Measurements from ENCODE around the gene PAQR4.

The PAQR4 gene

DNA sequence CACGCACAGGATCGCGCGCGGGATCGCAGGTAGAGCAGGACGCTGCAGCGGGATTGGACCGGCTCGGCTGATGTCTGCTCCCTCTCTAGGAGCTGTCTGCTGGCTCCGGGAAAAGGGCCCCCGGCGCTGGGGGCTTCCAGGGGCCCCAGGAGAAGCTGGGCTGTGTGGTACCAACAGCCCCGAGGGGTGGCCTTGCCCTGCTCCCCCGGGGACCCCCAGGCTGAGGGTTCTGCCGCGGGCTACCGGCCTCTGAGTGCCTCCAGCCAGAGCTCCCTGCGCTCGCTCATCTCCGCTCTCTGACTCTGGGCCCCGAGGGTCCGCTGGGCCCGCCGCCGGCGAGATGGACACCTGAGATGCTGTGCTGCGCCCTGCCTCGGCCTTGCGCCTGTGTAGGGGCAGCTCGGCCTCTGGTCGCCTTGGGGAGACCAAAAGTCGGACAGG, 1.4 kb upstream of the PAQR4 start:
- ATAC-seq = no peak
- H3K27me3 Mint-ChIP-seq = peaks cover 54% of the 10 kb centered on the region
- H3K9me3 Mint-ChIP-seq = no peaks in the 10 kb centered on the region
- peak overlapping the region; percentile 77 to 82 for H3K4me3 Mint-ChIP-seq
- no peak for DNase-seq
- H3K4me1 Mint-ChIP-seq = peaks cover 67% of the 10 kb centered on the region
- no peak overlapping the region for H3K27ac Mint-ChIP-seq

DNA sequence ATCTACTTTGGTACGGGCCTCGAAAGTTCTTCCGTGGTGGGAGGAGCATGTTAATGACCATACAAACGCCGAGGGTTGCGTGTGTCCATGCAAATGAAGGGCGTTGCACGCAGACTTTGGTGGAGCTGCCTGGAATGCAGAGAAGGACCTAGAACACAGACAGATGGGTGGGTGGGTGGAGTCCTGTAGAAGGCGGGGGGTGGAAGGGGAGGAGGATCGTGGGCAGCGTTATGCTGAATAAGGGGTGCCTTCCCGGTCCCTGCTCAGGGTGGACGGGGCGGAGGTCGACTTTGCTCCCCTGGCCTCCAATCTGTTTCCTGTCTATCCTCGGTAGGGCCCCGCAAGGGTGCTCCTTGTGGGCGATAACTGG, 795 bp upstream of the PAQR4 start:
- Mint-ChIP-seq H3K27ac (peak overlapping the region in 1 of 2 donors; percentile 91), H3K27me3 (peaks cover 49% of the 10 kb centered on the region)

DNA sequence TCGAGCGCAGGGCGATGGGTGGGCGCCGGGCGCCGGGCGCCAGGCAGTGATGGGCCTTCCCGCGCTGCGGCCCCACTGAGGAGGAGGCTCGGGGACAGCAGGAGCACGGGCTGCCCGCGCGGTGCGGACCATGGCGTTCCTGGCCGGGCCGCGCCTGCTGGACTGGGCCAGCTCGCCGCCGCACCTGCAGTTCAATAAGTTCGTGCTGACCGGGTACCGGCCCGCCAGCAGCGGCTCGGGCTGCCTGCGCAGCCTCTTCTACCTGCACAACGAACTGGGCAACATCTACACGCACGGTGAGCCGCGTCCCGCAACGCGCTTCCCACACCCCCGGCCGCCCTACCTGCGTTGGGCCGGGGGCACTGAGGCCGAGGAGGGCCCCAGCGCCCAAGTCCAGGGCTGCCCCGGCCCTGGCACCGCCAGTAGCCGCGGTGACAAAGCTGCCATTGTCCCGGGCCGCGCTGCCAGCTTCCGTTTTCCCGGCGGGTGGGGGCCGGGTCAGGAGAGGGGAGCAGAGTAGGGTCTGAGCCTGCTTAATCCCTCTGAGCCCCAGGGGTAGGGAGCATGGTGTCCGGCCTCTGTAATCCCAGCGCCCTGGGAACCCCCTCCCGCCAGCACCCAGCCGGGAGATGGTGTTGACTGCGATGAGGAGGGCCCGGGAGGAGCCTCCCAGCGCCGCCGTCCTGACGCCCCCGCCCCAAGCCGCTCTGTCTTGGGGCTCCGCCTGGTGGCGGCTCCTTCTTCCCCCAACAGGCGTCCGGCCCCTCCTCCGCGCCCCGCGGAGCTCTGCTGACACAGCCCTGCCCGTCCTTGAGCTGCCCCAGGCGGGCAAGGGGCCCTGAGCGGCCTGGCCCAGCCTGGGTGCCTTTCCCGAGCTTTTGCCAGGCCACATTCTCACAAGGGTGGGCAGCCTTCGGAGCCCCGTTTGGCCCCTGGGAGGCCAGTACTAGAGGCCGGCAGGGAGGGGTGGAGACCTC, 685 bp downstream of the PAQR4 start:
- Mint-ChIP-seq H3K9me3 (no peaks in the 10 kb centered on the region), H3K4me1 (peaks cover 50% of the 10 kb centered on the region), H3K27me3 (peaks cover 34% of the 10 kb centered on the region), H3K4me3 (peak overlapping the region; percentile 73 to 86), H3K27ac (peak overlapping the region in 1 of 2 donors; percentile 63)
- DNase-seq = peak; percentile 84 to 88
- peak; percentile 77 for ATAC-seq

More for the DNA sequence above, 795 bp upstream of the PAQR4 start:
- peaks cover 65% of the 10 kb centered on the region for H3K4me1 Mint-ChIP-seq
- H3K9me3 Mint-ChIP-seq = no peaks in the 10 kb centered on the region
- peak overlapping the region; percentile 77 to 82 for H3K4me3 Mint-ChIP-seq
- no peak for ATAC-seq
- no peak for DNase-seq

DNA sequence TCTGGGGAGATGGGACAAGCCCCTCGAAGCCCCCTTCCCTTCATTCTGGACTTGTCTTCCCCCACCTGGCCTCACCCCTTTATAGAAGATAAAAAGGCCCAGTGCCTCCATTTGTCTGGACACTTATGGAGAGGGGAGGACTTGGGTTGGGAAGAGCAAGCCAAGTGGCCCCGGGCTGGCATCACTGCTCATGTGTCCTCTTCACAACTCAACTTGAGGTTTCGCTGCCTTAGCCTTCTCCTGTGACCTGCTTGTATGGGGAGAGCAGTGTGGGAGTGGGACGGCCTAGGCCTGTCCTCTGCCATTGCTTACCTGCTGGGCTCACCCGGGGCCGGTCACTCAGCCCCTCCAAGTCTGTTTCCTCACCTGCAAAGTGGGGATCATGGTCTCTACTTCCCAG, 1.4 kb downstream of the PAQR4 start:
- H3K4me1 Mint-ChIP-seq = peaks cover 43% of the 10 kb centered on the region
- peaks cover 27% of the 10 kb centered on the region for H3K27me3 Mint-ChIP-seq
- ATAC-seq (no peak), DNase-seq (no peak)
- H3K4me3 Mint-ChIP-seq = peak overlapping the region; percentile 73 to 86
- H3K27ac Mint-ChIP-seq = peak overlapping the region in 1 of 2 donors; percentile 87
- no peaks in the 10 kb centered on the region for H3K9me3 Mint-ChIP-seq

DNA sequence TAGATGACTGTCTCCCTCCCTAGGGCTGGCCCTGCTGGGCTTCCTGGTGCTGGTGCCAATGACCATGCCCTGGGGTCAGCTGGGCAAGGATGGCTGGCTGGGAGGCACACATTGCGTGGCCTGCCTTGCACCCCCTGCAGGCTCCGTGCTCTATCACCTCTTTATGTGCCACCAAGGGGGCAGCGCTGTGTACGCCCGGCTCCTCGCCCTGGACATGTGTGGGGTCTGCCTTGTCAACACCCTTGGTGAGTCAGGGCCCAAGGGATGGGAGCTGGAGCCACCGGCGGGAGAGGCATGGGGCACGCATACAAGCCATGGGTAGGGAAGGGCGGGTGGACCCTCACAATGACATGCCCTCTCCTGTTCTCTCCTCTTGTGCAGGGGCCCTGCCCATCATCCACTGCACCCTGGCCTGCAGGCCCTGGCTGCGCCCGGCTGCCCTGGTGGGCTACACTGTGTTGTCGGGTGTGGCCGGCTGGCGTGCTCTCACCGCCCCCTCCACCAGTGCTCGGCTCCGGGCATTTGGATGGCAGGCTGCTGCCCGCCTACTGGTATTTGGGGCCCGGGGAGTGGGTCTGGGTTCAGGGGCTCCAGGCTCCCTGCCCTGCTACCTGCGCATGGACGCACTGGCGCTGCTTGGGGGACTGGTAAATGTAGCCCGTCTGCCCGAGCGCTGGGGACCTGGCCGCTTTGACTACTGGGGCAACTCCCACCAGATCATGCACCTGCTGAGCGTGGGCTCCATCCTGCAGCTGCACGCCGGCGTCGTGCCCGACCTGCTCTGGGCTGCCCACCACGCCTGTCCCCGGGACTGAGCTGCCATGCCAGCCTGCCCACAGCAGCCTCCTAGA, 2.2 kb downstream of the PAQR4 start:
- Mint-ChIP-seq H3K4me3 (peak overlapping the region; percentile 73 to 86), H3K27me3 (peaks cover 19% of the 10 kb centered on the region), H3K9me3 (no peaks in the 10 kb centered on the region), H3K27ac (peak overlapping the region in 1 of 2 donors; percentile 87), H3K4me1 (peaks cover 41% of the 10 kb centered on the region)
- ATAC-seq (no peak), DNase-seq (no peak)

GRCh38 chr16:2971985-2972784, 3.0 kb downstream of the PAQR4 start:
- H3K27ac Mint-ChIP-seq = peak overlapping the region; percentile 28 to 69
- H3K4me3 Mint-ChIP-seq = no peak overlapping the region
- no peaks in the 10 kb centered on the region for H3K9me3 Mint-ChIP-seq

GRCh38 chr16:2973093-2973492, 3.9 kb downstream of the PAQR4 start:
- no peak overlapping the region for H3K4me3 Mint-ChIP-seq
- no peak overlapping the region for H3K27ac Mint-ChIP-seq
- ATAC-seq (no peak), DNase-seq (no peak)
- peaks cover 54% of the 10 kb centered on the region for H3K4me1 Mint-ChIP-seq
- peaks cover 7% of the 10 kb centered on the region for H3K27me3 Mint-ChIP-seq
- H3K9me3 Mint-ChIP-seq = no peaks in the 10 kb centered on the region

More at GRCh38 chr16:2971985-2972784, 3.0 kb downstream of the PAQR4 start:
- DNase-seq (no peak), ATAC-seq (no peak)
- peaks cover 16% of the 10 kb centered on the region for H3K27me3 Mint-ChIP-seq
- H3K4me1 Mint-ChIP-seq = peaks cover 50% of the 10 kb centered on the region

GRCh38 chr16:2973605-2974318, 4.6 kb downstream of the PAQR4 start:
- no peak for DNase-seq
- Mint-ChIP-seq H3K27ac (no peak overlapping the region), H3K27me3 (peaks cover under 1% of the 10 kb centered on the region), H3K9me3 (no peaks in the 10 kb centered on the region), H3K4me1 (peaks cover 49% of the 10 kb centered on the region), H3K4me3 (no peak overlapping the region)
- no peak for ATAC-seq

DNA sequence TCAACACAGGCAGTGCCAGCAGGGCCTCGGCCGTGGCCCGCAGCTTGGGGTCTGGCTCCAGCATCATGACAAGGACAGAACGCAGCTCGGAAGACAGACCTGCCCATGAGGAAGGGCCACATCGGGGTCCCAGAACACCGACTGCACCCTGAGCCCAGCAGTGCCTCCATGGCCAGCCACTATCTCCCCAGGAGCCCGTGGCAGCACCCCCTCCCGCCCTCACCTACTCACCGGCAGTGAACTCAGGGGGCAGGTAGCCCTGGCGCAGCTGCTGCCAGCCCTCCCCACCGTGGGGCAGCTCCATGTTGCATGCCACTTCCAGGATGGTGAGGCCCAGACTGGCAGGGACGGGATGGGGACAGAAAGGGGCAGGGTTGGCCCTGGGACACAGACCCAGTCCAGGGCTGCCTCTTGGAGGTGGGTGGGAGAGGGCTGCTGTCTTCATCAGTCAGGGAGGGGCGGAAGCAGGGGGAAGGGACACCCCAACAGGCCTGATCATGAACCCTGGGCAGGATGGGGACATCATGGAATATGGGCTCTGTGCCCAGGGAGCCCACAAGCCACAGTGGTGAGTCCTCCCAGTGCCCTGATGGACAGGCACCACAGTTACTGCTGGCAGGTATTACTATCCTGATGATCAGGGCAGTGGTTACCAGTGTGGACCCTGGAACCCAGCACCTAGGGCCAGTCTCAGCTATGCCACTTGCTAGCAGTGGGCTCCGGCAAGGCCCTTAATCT, 5.3 kb downstream of the PAQR4 start:
- Mint-ChIP-seq H3K27me3 (no peaks in the 10 kb centered on the region), H3K4me3 (no peak overlapping the region), H3K9me3 (no peaks in the 10 kb centered on the region), H3K27ac (no peak overlapping the region), H3K4me1 (peaks cover 51% of the 10 kb centered on the region)
- ATAC-seq (no peak), DNase-seq (no peak)

DNA sequence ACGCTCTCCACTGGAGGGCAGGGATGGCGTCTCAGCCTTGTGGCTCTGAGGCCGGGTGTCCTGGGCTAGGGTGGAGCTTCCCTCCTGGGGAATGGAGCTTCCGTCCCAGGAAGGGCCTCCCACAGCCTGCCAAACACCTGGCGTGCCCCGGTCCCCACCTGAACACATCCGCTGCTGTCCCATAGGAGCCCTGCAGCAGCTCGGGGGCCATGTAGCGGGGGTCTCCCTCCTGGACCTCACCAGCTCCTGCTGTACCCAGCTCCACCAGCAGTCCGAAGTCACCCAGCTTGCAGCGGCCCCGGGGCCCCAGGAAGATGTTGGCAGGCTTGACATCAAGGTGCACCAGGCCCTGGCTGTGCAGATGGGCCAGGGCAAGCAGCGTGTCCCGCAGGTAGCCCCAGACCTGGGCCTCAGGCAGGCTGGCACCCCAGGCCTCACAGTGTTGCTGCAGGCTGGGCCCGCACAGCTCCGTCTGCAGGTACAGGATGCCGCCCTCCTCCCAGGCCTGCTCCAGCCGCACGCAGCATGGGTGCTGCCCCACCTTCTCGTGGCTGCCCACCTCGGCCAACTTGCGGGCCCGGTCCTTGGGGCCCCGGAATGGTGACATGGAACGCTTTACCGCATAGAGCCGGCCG, 6.1 kb downstream of the PAQR4 start:
- H3K4me1 Mint-ChIP-seq = peaks cover 51% of the 10 kb centered on the region

DNA sequence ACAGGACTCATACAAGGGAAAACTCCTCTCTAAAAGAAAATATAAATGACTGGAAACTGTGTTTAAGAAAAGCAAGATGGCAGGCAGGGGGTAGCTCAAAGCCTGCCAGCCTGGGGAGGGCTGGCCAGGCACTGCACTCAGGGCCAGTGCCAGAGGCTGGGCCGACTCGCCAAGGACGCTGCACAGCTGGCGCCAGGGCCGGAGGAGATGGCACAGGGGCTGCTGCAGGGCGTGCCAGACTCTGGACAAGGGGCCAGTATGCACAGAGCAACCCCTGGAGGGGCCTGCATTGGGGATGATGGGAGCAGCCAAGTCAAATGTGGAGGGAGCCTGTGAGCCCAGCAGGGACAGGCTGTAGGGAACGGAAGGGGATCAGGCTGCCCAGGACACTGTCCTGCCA, 7.1 kb downstream of the PAQR4 start:
- ATAC-seq = no peak
- no peak overlapping the region for H3K27ac Mint-ChIP-seq
- no peak overlapping the region for H3K4me3 Mint-ChIP-seq
- no peaks in the 10 kb centered on the region for H3K27me3 Mint-ChIP-seq
- H3K9me3 Mint-ChIP-seq = no peaks in the 10 kb centered on the region
- no peak for DNase-seq
- H3K4me1 Mint-ChIP-seq = peaks cover 47% of the 10 kb centered on the region

More for the DNA sequence above, 6.1 kb downstream of the PAQR4 start:
- Mint-ChIP-seq H3K27ac (no peak overlapping the region), H3K9me3 (no peaks in the 10 kb centered on the region), H3K27me3 (no peaks in the 10 kb centered on the region), H3K4me3 (no peak overlapping the region)
- no peak for DNase-seq
- no peak for ATAC-seq

DNA sequence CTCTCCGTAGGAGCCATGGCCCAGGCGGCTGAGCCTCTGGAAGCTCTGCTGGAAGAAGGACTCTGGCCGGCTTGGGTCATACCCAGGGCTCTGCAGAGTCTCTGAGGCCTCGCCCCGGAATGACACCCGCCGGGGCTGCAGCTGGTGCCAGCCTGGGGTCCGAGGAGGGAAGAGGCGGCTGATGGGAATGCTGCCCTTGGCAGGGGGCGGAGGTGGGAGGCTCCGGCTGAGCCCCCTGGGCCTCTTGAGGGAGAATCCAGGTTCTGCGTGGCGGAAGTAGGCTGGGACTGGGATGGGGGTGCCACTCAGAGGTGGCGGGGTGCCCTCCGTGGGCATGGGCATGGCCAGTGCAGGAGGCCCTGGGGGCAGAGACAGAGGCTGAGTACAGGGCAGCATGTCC, 7.5 kb downstream of the PAQR4 start:
- ATAC-seq = no peak
- Mint-ChIP-seq H3K4me1 (peaks cover 49% of the 10 kb centered on the region), H3K27me3 (no peaks in the 10 kb centered on the region)

DNA sequence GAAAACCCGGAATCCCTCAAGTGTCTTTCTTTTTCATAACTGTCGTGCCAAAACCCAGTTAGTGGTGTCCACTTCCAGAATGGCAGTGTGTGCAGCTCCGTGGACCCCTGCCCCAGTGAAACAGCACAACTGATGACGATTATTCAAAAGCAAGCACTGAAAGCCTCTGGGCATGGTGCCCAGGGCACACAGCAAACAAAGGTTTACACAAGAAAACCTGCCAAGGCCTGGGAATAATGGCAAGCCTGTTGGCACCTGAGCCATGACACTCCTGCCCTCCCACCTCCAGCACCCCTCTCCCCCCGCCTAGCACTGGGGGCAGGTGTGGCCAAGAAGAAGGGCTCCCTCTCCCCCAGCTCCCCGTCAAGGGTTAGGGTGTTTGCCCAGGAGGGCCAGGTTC, 8.3 kb downstream of the PAQR4 start:
- H3K4me1 Mint-ChIP-seq = peaks cover 52% of the 10 kb centered on the region
- ATAC-seq (no peak), DNase-seq (no peak)
- peaks cover 5% of the 10 kb centered on the region for H3K27me3 Mint-ChIP-seq
- no peak overlapping the region for H3K4me3 Mint-ChIP-seq
- H3K27ac Mint-ChIP-seq = no peak overlapping the region
- H3K9me3 Mint-ChIP-seq = no peaks in the 10 kb centered on the region

More for the DNA sequence above, 7.5 kb downstream of the PAQR4 start:
- no peak for DNase-seq
- no peak overlapping the region for H3K27ac Mint-ChIP-seq
- H3K9me3 Mint-ChIP-seq = no peaks in the 10 kb centered on the region
- H3K4me3 Mint-ChIP-seq = no peak overlapping the region

Measured in stimulated activated naive CD8-positive, alpha-beta T cell treated with anti-CD3 and anti-CD28 coated beads, Interleukin-15, amount 100 ng/mL, for 72 hours (primary cell).